Measurements from ENCODE around the gene OR10T2. TPM values are rescaled to one million over a fixed set of nuclear protein-coding genes. Genes with fewer than 3 reads are reported as not detected.
"Not testable (repeated sequence)": the region's sequence is repeated elsewhere in the genome, so short reads cannot be mapped to it uniquely, and the experiment has no call there.

OR10T2 gene
- total RNA-seq: not detected in 2 replicates

GRCh38 chr1:158398818-158399514, at the start of gene OR10T2:
Gene OR10T2 (minus strand): TSS chr1:158399466. CDS start chr1:158399466, 0 bp downstream.
- DNase-seq (ENCODE audit: low read depth in 2 of 2): no peak

GRCh38 chr1:158445376-158445775, 46.1 kb upstream of the OR10T2 start:
- no peak for DNase-seq (ENCODE audit: low read depth in 2 of 2)

- no peak for DNase-seq (ENCODE audit: low read depth in 2 of 2)
Observed at GRCh38 chr1:158434741-158435140, 35.5 kb upstream of the OR10T2 start.

GRCh38 chr1:158430163-158430562, 30.9 kb upstream of the OR10T2 start:
- not testable (repeated sequence) for DNase-seq (ENCODE audit: low read depth in 2 of 2)

GRCh38 chr1:158426137-158426536, 26.9 kb upstream of the OR10T2 start, which contains the start of gene OR10K2:
Gene OR10K2 (minus strand): TSS chr1:158426237. CDS start chr1:158420866, 5,371 bp downstream.
- no peak for DNase-seq (ENCODE audit: low read depth in 2 of 2)

GRCh38 chr1:158425027-158425426, 25.8 kb upstream of the OR10T2 start:
- no peak for DNase-seq (ENCODE audit: low read depth in 2 of 2)

- DNase-seq (ENCODE audit: low read depth in 2 of 2): no peak
Observed at GRCh38 chr1:158422212-158422611, 22.9 kb upstream of the OR10T2 start.

- peak in 1 of 2 donors; percentile 14 for DNase-seq (ENCODE audit: low read depth in 2 of 2)
Observed at GRCh38 chr1:158417586-158417985, 18.3 kb upstream of the OR10T2 start.

- DNase-seq (ENCODE audit: low read depth in 2 of 2): peak in 1 of 2 donors; percentile 76
Observed at GRCh38 chr1:158414651-158415345, 15.5 kb upstream of the OR10T2 start.

GRCh38 chr1:158407092-158407491, 7.8 kb upstream of the OR10T2 start:
- no peak for DNase-seq (ENCODE audit: low read depth in 2 of 2)

GRCh38 chr1:158400871-158401270, 1.6 kb upstream of the OR10T2 start:
- DNase-seq (ENCODE audit: low read depth in 2 of 2): no peak

- DNase-seq (ENCODE audit: low read depth in 2 of 2): no peak
Observed at GRCh38 chr1:158396646-158397045, 2.6 kb downstream of the OR10T2 start.

- no peak for DNase-seq (ENCODE audit: low read depth in 2 of 2)
Observed at GRCh38 chr1:158393476-158393875, 5.8 kb downstream of the OR10T2 start.

GRCh38 chr1:158391099-158391498, 8.2 kb downstream of the OR10T2 start:
- DNase-seq (ENCODE audit: low read depth in 2 of 2): no peak

GRCh38 chr1:158390331-158390730, 8.9 kb downstream of the OR10T2 start:
- DNase-seq (ENCODE audit: low read depth in 2 of 2): no peak

GRCh38 chr1:158374860-158375259, 24.4 kb downstream of the OR10T2 start:
- no peak for DNase-seq (ENCODE audit: low read depth in 2 of 2)

- not testable (repeated sequence) for DNase-seq (ENCODE audit: low read depth in 2 of 2)
Observed at GRCh38 chr1:158374101-158374500, 25.2 kb downstream of the OR10T2 start.

- no peak for DNase-seq (ENCODE audit: low read depth in 2 of 2)
Observed at GRCh38 chr1:158371188-158371953, 27.9 kb downstream of the OR10T2 start.

GRCh38 chr1:158366783-158367182, 32.5 kb downstream of the OR10T2 start:
- no peak for DNase-seq (ENCODE audit: low read depth in 2 of 2)

- DNase-seq (ENCODE audit: low read depth in 2 of 2): no peak
Observed at GRCh38 chr1:158362941-158363340, 36.3 kb downstream of the OR10T2 start.

- no peak for DNase-seq (ENCODE audit: low read depth in 2 of 2)
Observed at GRCh38 chr1:158362482-158362881, 36.8 kb downstream of the OR10T2 start.

GRCh38 chr1:158357441-158357840, 41.8 kb downstream of the OR10T2 start:
- no peak for DNase-seq (ENCODE audit: low read depth in 2 of 2)
